ENCODE results near the gene TUBB. TPM values are rescaled to one million over a fixed set of nuclear protein-coding genes. Genes with fewer than 3 reads are reported as not detected.
A peak's percentile ranks its signal among the peaks of the same experiment; 100 is the strongest.

The TUBB gene
- total and polyA plus RNA-seq, 9 of the 15 experiments (the other 6 are each of a cell fraction or from before 2014, with no cell fraction given) = 971 to 2,870 (median 1,478) TPM

DNA sequence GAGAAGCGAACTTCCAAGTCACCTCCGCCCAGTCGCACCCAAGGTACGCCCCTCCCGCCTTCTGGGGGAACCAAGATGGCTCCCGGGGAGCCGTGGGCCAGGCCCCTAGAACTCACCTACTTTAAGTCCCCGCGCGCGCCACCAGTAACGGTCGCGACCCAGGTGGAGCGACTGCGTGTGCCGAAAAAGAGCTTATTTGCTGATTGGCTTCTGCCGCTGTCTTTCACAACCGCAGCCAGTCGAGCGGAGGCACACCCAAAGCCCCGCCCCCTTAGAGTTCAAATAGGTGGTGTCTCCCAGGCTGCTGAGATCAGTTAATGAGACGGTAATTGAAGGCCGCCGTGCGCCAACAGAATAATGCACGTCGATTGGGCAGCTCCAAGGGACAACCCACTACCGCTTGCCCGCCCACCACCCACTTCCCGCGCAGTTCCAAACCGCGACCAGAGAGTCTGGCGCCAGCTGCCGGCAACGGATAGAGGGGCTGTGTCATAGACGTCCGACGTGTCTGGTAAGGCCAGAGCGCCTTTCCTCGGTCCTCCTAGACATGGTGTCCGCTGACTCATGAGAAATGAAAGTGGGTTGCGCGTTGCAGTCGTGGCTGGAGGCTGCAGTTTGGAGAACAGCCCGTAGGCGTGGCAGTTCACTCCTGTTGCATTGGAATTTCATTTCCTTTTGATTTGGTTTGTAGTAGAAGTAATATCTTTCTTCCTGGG lies 2.9 kb upstream of the TUBB start, which contains the start of gene MDC1 (continued):
- TF ChIP-seq VEZF1 (CRISPR knock-in tag; IDR thresholded peaks at IDR 0.05) (peak; percentile 83), WHSC1 (IDR thresholded peaks at IDR 0.05; ENCODE audit: low read length) (no peak), ZZZ3 (IDR thresholded peaks at IDR 0.05) (peak; percentile 95), KHSRP (IDR thresholded peaks at IDR 0.05) (no peak), ELF4 (CRISPR knock-in tag; IDR thresholded peaks at IDR 0.05) (no peak), ADNP (tag; IDR thresholded peaks at IDR 0.05) (no peak), HDGF (IDR thresholded peaks at IDR 0.05) (no peak), NFE2L1 (tag; IDR thresholded peaks at IDR 0.05; ENCODE audit: borderline replicate concordance, low read depth) (no peak), ZNF561 (CRISPR knock-in tag; conservative IDR thresholded peaks at IDR 0.05) (no peak), ZBTB17 (CRISPR knock-in tag; IDR thresholded peaks at IDR 0.05) (0 out of 2 replicates have a peak, but pooled peaks have one; percentile 21), CHD1 (IDR thresholded peaks at IDR 0.05; ENCODE audit: low read length) (no peak), NR1H2 (CRISPR knock-in tag; IDR thresholded peaks at IDR 0.05) (peak; percentile 69; the same call in 1 of the 2 replicates), POLR2AphosphoS5 (IDR thresholded peaks at IDR 0.05; ENCODE audit: control insufficient read depth, insufficient read depth, low read depth, low read length) (peak; percentile 86), PML (IDR thresholded peaks at IDR 0.05; ENCODE audit: low read length) (peak; percentile 76), HBP1 (CRISPR knock-in tag; IDR thresholded peaks at IDR 0.05) (no peak), POLR3A (IDR thresholded peaks at IDR 0.05; ENCODE audit: borderline replicate concordance, extremely low read depth, insufficient read depth, insufficient read length) (no peak)
- TF ChIP-seq, protein P1, sequence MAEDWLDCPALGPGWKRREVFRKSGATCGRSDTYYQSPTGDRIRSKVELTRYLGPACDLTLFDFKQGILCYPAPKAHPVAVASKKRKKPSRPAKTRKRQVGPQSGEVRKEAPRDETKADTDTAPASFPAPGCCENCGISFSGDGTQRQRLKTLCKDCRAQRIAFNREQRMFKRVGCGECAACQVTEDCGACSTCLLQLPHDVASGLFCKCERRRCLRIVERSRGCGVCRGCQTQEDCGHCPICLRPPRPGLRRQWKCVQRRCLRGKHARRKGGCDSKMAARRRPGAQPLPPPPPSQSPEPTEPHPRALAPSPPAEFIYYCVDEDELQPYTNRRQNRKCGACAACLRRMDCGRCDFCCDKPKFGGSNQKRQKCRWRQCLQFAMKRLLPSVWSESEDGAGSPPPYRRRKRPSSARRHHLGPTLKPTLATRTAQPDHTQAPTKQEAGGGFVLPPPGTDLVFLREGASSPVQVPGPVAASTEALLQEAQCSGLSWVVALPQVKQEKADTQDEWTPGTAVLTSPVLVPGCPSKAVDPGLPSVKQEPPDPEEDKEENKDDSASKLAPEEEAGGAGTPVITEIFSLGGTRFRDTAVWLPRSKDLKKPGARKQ (CRISPR knock-in tag; IDR thresholded peaks at IDR 0.05) = no peak
- TF ChIP-seq, protein P2, sequence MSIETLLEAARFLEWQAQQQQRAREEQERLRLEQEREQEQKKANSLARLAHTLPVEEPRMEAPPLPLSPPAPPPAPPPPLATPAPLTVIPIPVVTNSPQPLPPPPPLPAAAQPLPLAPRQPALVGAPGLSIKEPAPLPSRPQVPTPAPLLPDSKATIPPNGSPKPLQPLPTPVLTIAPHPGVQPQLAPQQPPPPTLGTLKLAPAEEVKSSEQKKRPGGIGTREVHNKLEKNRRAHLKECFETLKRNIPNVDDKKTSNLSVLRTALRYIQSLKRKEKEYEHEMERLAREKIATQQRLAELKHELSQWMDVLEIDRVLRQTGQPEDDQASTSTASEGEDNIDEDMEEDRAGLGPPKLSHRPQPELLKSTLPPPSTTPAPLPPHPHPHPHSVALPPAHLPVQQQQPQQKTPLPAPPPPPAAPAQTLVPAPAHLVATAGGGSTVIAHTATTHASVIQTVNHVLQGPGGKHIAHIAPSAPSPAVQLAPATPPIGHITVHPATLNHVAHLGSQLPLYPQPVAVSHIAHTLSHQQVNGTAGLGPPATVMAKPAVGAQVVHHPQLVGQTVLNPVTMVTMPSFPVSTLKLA (conservative IDR thresholded peaks at IDR 0.05) = peak; percentile 77 to 92
- TF ChIP-seq, protein P3, sequence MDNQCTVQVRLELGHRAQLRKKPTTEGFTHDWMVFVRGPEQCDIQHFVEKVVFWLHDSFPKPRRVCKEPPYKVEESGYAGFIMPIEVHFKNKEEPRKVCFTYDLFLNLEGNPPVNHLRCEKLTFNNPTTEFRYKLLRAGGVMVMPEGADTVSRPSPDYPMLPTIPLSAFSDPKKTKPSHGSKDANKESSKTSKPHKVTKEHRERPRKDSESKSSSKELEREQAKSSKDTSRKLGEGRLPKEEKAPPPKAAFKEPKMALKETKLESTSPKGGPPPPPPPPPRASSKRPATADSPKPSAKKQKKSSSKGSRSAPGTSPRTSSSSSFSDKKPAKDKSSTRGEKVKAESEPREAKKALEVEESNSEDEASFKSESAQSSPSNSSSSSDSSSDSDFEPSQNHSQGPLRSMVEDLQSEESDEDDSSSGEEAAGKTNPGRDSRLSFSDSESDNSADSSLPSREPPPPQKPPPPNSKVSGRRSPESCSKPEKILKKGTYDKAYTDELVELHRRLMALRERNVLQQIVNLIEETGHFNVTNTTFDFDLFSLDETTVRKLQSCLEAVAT (IDR thresholded peaks at IDR 0.05) = peak; percentile 50 to 72; a peak in 3 of 4 replicates

Data from K562 (cell line).